GM19099 (cell line): ENCODE data around the gene MPPED2.

Source experiments
- POLR2A ChIP-seq: IDR thresholded peaks from 3 replicates; pipeline ENCODE4 v1.6.1; 2011; ENCODE audit warnings: low read depth; ENCODE audit not compliant: insufficient read length; ENCODE audit errors: extremely low read depth

Gene MPPED2

DNA sequence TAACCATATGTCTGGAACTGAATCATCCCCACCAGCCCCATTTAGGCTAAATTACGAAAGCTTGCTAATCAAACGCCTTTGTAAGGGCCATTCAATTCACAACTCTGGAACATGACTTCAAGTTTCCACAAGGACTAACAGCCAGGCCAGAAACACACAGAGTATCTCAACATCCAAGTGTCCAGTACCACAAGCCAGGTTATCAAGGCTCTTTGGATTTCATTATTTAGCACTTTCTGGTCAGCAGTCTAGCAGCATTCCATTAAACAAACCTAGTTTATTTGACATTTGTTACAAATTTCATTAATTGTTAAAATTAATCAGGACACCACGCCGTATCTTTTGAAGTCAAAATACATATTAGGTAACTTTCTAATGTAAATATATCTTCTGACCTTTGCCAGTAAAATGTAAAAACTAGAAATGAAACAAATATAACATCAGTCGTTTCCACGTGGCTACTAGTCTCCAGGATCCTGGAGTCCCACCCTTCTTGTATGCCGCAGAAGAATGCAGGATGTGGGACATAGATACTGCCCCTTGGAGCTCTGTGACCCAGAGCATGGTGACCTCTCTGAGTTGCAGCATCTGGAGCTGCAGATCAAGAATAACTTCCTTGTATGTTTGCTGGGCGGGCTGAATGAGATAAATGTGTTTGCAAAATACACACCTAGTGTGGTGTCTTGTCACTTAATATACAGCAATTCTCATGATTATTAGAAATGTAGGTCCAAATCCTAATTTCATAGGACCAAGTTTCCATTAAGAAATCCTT is 64.7 kb downstream of the MPPED2 start:
- no peak for TF ChIP-seq POLR2A

DNA sequence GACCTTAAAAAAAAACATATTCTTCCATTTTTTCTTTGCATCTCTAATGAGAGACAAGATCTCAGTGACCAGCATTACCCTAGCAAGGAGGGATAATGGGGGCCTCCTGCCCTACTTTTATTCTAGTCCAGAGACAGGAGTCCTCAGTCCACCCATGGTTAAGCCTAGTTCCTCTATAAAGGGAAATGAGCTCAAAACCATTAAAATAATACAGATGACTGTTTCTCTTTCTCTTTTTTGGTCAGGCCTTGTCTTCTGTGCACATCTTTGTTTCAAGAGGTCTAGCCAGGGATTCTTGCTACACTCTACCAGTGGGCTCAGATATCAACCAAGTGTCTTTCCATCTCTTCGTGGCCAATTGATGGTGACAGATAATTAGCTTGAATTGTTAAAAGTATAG is 73.1 kb downstream of the MPPED2 start:
- TF ChIP-seq POLR2A, result no peak

DNA sequence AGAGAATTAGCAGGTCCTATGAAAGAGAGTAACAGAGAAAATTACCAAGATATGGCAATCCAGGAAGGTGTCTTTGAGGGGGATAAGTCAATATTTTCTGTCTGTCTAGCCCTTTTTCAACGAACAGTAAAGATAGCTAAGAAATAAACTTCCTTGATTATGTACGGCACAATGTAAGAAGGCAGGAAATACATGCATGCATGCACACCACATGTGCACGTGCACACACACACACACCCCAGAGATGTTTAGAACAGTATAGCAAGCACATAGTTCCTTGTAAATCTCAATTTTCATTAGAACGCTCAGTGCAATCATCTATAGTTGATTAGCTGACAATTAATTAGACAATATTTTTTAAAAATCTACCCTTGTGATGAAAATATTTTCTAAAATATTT is 74.7 kb downstream of the MPPED2 start:
- TF ChIP-seq POLR2A, result no peak

DNA sequence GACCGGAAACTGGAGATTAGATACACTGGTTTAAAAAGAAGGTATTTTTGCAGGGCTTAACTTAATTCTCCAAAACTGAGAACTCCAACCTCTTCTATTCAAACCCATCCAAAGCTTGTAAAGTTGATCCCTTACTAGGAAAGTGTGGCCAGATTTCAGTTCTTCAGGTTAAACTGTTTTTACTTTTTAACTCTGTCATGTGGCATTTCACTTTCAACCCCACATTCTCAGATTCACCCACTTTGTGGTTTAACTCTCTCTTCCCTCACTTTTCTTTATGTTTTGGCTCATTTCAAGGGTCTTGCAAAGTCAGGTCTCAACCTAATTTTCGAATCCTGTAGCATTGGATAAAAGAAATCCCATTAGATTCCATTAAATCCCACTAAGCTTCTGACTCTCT is 75.4 kb downstream of the MPPED2 start:
- no peak for TF ChIP-seq POLR2A

DNA sequence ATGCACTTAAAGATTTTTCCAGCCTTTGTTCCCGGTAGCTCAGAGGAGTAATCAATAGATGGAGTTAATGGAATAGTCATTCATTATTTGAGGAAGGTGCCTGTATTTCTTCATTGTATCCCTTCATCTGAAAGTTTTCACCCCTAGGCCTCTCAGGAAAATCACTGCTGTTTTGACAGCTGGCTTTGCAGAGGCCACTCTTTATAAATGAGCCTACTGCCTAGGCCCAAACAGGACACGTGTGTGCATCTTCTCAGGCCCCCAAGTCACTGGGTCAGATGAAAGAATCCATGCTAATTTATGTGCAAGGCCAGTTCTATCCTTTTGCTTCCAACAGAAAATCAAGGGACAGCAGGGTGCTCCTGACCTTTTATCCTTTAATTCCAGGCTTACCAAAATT is 76.8 kb downstream of the MPPED2 start:
- no peak for TF ChIP-seq POLR2A

DNA sequence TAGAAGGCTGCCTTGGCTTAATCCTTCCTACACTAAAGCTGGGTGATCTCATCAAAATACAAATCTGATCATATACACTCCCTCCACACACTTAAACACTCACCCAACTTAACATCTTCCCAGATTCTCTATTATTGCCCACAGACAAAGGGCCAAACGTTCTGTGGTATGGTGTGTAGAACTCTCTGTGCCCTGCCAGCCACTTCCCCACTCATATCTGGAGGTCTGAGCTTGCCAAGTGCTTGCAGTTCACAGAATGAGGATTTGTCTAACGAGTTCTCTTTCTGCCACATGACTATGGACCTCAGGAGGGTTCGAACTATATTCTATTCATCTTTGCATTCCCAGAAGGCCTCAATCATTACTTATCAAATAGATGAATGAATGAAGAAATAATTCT is 77.6 kb downstream of the MPPED2 start:
- TF ChIP-seq POLR2A, result no peak

DNA sequence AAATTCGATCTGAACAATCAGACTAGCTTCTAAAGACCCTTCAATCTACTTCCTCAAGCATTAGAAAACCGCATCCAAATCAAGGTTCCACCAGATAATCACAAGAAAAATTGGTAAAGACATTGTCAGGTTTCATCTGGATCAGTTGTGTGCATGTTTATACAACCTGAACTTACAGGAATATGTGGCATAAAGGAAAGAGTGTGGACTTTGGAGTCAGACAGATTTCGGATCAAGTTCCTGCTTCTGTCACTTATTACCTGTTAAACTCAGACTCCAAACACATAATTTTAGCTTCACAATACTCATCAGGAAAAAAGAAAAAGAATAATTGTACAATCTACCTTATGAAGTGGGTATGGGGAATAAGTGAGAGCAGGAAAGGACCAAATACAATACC is 80.5 kb downstream of the MPPED2 start:
- TF ChIP-seq POLR2A, result no peak

DNA sequence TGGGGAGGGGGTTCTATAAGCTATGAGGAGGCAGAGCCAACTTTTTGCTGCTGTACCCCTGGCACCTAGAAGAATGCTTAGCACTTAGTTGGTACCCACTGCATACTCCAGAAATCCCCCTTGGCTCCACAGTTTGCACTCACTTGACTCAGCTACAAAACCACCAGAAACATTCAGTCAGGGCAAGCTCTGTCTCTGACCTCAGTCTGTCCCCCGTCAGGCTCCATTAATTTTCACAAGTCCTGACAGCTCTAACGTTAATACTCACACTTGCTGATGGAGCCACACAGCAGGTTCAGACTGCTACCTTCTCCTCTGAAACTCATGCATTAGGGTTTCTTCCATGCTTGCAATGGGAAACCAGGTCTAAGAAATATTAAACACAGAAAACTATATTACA is 81.7 kb downstream of the MPPED2 start:
- TF ChIP-seq POLR2A, result no peak

DNA sequence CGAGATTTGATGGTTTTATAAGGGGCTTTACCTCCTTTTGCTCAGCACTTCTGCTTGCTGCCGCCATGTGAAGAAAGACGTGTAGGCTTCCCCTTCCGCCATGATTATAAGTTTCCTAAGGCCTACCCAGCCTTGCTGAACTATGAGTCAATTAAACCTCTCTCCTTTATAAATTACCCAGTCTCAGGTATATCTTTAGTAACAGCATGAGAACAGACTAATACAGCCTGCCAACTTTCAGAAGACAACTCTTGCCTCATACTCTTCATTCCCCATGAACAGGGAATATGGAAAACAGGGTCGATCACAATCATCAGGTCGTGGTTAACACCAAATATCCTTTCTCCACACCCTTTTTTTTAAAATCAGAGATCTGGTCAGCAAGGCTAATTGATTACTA is 83.0 kb downstream of the MPPED2 start:
- no peak for TF ChIP-seq POLR2A

DNA sequence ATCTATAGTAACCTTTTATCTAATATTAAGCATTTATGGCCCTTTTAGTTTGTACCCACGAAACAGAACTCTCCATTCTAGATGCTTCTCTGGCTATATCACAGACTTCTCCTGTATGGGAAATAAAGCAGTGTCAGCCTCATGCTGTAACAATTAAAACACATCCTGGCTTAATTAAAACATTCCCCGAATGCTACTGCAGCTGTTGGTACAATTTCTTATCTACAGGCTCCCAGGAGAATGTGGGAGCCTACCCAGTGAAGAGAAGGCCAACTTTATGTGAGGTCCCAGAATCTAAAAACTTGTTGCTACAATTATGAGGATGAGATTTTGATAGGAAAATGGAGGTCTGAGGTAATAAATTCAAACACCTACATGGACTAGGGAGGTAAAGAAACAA is 83.8 kb downstream of the MPPED2 start:
- no peak for TF ChIP-seq POLR2A

DNA sequence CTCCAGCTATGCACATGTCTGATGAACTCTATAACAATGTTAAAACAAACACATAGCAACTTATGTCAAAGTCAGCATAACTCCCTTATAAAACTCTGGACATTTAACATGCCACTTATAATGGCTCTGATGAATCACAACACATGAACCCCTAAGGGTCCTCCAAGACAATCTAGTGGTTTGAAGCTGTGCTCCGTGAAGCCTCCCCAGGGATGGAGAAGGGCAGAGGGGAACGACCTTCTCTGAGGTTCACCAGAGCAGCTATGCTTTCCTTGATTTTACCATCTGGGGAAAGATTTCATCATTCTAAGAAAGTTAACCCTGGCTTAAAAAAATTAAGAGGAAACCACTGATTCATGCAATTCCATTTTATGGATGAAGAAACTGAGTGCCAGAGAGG is 84.4 kb downstream of the MPPED2 start:
- TF ChIP-seq POLR2A, result no peak

DNA sequence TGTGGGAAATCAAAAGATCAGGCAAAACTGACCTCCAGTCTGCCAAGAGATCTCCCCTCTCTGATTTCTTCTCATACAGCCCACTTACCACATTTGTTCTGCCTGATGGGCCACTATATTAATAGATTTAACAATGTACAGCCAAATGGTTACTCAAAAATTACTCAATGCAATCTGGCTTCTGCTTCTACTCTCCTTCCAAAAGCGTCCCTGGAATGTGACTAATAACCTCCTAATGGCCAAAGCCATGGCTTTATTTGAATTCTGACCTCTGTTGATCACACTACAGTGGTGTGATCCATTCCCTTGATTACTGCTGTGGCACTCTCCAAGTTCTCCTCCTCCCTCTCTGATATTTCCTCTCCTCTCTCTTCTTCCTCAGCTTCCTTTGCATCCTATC is 86.2 kb downstream of the MPPED2 start:
- TF ChIP-seq POLR2A, result no peak

DNA sequence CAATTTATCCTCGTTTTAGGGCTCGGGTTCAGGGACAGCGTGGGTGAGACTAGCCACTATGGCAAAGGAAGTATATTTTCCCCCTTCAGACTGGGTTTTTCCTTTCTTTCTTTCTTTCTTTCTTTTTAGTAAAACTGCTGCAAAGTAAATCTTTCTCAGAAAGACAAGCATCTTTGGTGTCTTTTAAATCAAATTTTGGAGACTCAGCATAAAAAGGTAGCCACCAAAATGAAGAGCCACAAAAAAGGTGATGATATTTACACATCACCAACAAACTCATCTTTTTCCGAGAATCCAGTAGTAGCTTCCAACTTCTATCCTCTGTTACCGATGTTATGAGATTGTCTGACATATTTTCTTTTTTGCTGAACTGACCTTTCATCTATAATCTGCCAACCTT is 88.6 kb downstream of the MPPED2 start:
- no peak for TF ChIP-seq POLR2A

DNA sequence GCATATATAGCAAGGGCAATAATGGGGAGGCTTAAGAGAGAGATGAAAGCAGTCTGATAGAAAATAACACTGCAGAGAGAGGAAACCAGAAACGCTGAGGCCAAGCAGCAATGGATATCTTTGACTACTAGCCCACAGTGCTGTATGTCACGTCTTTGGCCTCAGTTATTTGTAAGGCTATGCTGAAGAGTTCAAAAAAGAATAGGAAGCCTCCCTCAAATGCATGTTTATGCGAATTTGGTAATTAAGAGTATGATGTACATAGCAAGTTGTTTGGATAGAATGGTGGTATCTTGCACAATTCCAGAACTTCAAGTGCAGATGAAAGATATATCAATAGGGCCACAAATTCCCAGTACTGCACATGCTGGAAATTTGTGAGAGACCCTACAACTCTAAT is 89.2 kb downstream of the MPPED2 start:
- no peak for TF ChIP-seq POLR2A

DNA sequence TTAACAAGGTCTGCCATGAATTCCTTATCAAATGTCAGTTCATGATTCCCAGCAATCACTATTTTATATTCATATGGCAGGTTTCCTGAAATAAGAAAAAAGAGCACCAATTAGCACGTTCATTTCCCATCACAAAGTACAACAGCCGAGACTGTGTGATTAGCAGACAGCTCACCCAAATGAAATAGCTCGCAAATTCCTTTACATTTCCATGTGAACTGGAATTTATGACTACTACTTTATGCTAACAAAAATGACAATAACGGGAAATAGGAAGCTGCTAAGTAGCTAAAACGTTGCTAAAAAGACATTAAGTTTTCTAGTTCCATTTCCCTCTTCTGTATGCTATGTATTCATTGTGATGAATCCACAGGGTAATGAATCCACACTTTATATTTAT is 90.7 kb downstream of the MPPED2 start:
- no peak for TF ChIP-seq POLR2A

DNA sequence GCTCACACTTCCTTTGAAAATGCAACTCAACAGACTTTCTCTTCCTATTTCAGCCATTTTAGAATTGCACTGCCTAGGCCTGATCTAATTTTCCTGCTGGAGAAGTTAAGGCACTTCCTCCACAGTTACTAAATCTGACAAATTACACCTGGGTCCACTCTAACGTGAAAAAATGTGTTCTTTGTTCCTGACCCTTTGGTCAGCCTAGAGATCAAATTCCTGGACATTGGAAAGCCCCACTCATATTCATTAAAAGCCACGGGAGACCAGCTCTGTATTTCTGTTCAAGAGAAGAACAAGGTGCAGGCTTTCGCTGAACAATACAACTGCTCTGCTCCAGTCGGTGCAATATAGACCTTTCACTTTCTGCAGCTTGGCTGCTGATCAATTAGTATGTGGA is 96.6 kb downstream of the MPPED2 start:
- TF ChIP-seq POLR2A, result no peak

DNA sequence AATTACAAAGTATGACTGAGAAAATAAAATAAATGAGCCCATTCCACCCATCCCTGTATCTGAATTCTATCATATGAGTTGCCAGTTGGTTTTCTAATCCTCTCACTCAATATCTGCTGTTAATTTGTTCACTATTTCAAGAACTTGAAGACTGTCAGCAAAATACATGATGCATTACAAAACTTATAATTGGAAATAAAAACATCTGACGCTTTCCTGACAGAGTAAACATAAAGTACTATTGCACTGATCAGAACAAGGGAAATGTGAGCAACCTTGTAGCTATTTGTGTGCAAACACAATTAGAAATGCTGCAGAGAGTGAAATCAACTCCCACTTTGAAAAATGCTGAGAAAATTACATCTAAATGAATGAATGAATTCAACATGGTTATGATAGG is 97.1 kb downstream of the MPPED2 start:
- TF ChIP-seq POLR2A, result no peak
